Neural cell (in vitro differentiated cells): Measurements from ENCODE around the gene SEC23A.

Experiments used
- EP300 ChIP-seq: fragments of 450-650 bp; conservative IDR thresholded peaks from 2 replicates; pipeline ENCODE4 v1.6.1; 2014; ENCODE audit warnings: antibody characterized with exemption, mild to moderate bottlenecking, moderate library complexity; ENCODE audit not compliant: poor library complexity, severe bottlenecking
- EZH2 ChIP-seq: fragments of 200-600, 300-800 bp; shearing (Covaris generic), sonication (generic); IDR thresholded peaks from 2 replicates; pipeline ENCODE4 v1.6.1; 2014; ENCODE audit warnings: antibody characterized with exemption, low read length, borderline replicate concordance, mild to moderate bottlenecking; ENCODE audit not compliant: insufficient read depth, poor library complexity, severe bottlenecking
- POLR2AphosphoS5 ChIP-seq: IDR thresholded peaks from 2 replicates; pipeline ENCODE4 v1.6.1; 2012
- RAD21 ChIP-seq: fragments of 450-650 bp; conservative IDR thresholded peaks from 2 replicates; pipeline ENCODE4 v1.6.1; 2014; ENCODE audit warnings: antibody characterized with exemption, mild to moderate bottlenecking, moderate library complexity
- REST ChIP-seq: IDR thresholded peaks from 2 replicates; pipeline ENCODE4 v1.6.1; 2012; ENCODE audit warnings: borderline replicate concordance
- SMC3 ChIP-seq: fragments of 450-650 bp; conservative IDR thresholded peaks from 2 replicates; pipeline ENCODE4 v1.6.1; 2014; ENCODE audit warnings: antibody characterized with exemption, mild to moderate bottlenecking, moderate library complexity; ENCODE audit not compliant: poor library complexity
- TAF1 ChIP-seq: IDR thresholded peaks from 2 replicates; pipeline ENCODE4 v1.6.1; 2012; ENCODE audit warnings: low read depth
- TF ChIP-seq, protein P1 (sequence below): fragments of 450-650 bp; IDR thresholded peaks from 2 replicates; pipeline ENCODE4 v1.5.1; 2014; ENCODE audit warnings: antibody characterized with exemption, mild to moderate bottlenecking, moderate library complexity; ENCODE audit not compliant: poor library complexity, severe bottlenecking

DNA sequence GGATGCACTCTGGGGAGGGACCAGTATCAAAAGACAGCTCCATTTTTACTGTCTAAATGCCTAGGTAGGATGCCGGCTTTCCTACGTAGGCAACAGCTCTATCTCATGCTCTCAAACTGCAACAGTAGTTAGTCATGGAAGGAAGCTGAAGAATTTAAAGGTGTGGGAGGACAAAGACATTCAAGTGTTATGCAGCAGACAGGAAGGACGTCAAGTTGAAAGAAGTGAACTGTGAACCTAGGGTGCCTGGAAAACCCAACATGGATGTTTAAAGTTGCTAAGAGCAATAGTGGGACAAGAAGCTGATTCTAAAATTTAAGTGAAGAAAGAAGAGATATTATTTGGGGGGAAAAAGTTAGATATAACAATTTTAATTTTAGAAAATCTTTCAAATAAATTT is 5.9 kb downstream of the SEC23A start:
- TF ChIP-seq, protein P1, sequence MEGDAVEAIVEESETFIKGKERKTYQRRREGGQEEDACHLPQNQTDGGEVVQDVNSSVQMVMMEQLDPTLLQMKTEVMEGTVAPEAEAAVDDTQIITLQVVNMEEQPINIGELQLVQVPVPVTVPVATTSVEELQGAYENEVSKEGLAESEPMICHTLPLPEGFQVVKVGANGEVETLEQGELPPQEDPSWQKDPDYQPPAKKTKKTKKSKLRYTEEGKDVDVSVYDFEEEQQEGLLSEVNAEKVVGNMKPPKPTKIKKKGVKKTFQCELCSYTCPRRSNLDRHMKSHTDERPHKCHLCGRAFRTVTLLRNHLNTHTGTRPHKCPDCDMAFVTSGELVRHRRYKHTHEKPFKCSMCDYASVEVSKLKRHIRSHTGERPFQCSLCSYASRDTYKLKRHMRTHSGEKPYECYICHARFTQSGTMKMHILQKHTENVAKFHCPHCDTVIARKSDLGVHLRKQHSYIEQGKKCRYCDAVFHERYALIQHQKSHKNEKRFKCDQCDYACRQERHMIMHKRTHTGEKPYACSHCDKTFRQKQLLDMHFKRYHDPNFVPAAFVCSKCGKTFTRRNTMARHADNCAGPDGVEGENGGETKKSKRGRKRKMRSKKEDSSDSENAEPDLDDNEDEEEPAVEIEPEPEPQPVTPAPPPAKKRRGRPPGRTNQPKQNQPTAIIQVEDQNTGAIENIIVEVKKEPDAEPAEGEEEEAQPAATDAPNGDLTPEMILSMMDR: no peak
- no peak for TF ChIP-seq TAF1
- no peak for TF ChIP-seq POLR2AphosphoS5
- TF ChIP-seq REST: no peak
- no peak for TF ChIP-seq RAD21
- TF ChIP-seq EP300: no peak
- no peak for TF ChIP-seq EZH2
- TF ChIP-seq SMC3: no peak
